Neural cell (in vitro differentiated cells): ENCODE results near the gene THEM4. TPM values are rescaled to one million over a fixed set of nuclear protein-coding genes. Genes with fewer than 3 reads are reported as not detected.

ENCODE experiments used
- H2AFZ ChIP-seq: fragments of 200-600, 300-800 bp; sonication (generic), shearing (Covaris generic); 2 replicates; pipeline ENCODE4 v1.6.0; 2014; ENCODE audit warnings: low read depth, mild to moderate bottlenecking, antibody characterized with exemption, low read length, moderate library complexity
- H3F3A ChIP-seq: fragments of 200-600 bp; shearing (Covaris generic); 2 replicates; pipeline ENCODE4 v1.6.1; 2016; ENCODE audit warnings: mild to moderate bottlenecking, moderate library complexity, mixed read lengths, antibody characterized with exemption, low read length; ENCODE audit not compliant: insufficient read depth, poor library complexity, severe bottlenecking
- H3K27ac ChIP-seq: fragments of 200-600, 300-800 bp; sonication (generic), shearing (Covaris generic); 2 replicates; pipeline ENCODE4 v1.5.1; 2014; ENCODE audit warnings: mild to moderate bottlenecking, low read length, moderate library complexity
- H3K27me3 ChIP-seq: fragments of 300-800, 200-600 bp; sonication (generic), shearing (Covaris generic); 2 replicates; pipeline ENCODE4 v1.6.0; 2014; ENCODE audit warnings: mild to moderate bottlenecking, low read depth, low read length, moderate library complexity; ENCODE audit not compliant: insufficient read depth
- H3K36me3 ChIP-seq: fragments of 300-800, 200-600 bp; sonication (generic), shearing (Covaris generic); 2 replicates; pipeline ENCODE4 v1.5.1; 2014; ENCODE audit warnings: mild to moderate bottlenecking, antibody characterized with exemption, low read length, moderate library complexity; ENCODE audit not compliant: insufficient read depth
- H3K4me2 ChIP-seq: fragments of 300-800, 200-600 bp; sonication (generic), shearing (Covaris generic); 2 replicates; pipeline ENCODE4 v1.6.0; 2014; ENCODE audit warnings: mild to moderate bottlenecking, low read length
- H3K4me3 ChIP-seq: fragments of 300-800, 200-600 bp; sonication (generic), shearing (Covaris generic); 2 replicates; pipeline ENCODE4 v1.5.1; 2014; ENCODE audit warnings: mild to moderate bottlenecking, low read length, moderate library complexity
- H3K79me2 ChIP-seq: fragments of 200-600 bp; shearing (Covaris generic); replicated peaks from 2 replicates; pipeline ENCODE4 v1.6.0; 2014; ENCODE audit warnings: mild to moderate bottlenecking, low read length, moderate library complexity; ENCODE audit not compliant: insufficient read depth
- H3K9ac ChIP-seq: fragments of 300-800, 200-600 bp; sonication (generic), shearing (Covaris generic); 2 replicates; pipeline ENCODE4 v1.6.1; 2016; ENCODE audit warnings: mild to moderate bottlenecking, low read length, mixed read lengths
- H3K9me2 ChIP-seq: fragments of 200-600 bp; shearing (Covaris generic); 2 replicates; pipeline ENCODE4 v1.6.1; 2016; ENCODE audit warnings: mild to moderate bottlenecking, low read length, mixed read lengths; ENCODE audit not compliant: insufficient read depth
- H3K9me3 ChIP-seq: fragments of 200-600, 300-800 bp; sonication (generic), shearing (Covaris generic); 2 replicates; pipeline ENCODE4 v1.6.1; 2016; ENCODE audit warnings: mild to moderate bottlenecking, mixed run types, low read length, moderate library complexity, mixed read lengths
- H4K20me1 ChIP-seq: fragments of 200-600 bp; shearing (Covaris generic); 2 replicates; pipeline ENCODE4 v1.6.1; 2016; ENCODE audit warnings: mild to moderate bottlenecking, mixed run types; ENCODE audit not compliant: insufficient read depth
- EP300 ChIP-seq: fragments of 450-650 bp; conservative IDR thresholded peaks from 2 replicates; pipeline ENCODE4 v1.6.1; 2014; ENCODE audit warnings: antibody characterized with exemption, mild to moderate bottlenecking, moderate library complexity; ENCODE audit not compliant: poor library complexity, severe bottlenecking
- EZH2 ChIP-seq: fragments of 200-600, 300-800 bp; shearing (Covaris generic), sonication (generic); IDR thresholded peaks from 2 replicates; pipeline ENCODE4 v1.6.1; 2014; ENCODE audit warnings: antibody characterized with exemption, low read length, borderline replicate concordance, mild to moderate bottlenecking; ENCODE audit not compliant: insufficient read depth, poor library complexity, severe bottlenecking
- MXI1 ChIP-seq: fragments of 450-650 bp; conservative IDR thresholded peaks from 2 replicates; pipeline ENCODE4 v1.6.1; 2014; ENCODE audit warnings: antibody characterized with exemption, mild to moderate bottlenecking; ENCODE audit not compliant: poor library complexity, severe bottlenecking
- POLR2AphosphoS5 ChIP-seq: IDR thresholded peaks from 2 replicates; pipeline ENCODE4 v1.6.1; 2012
- RAD21 ChIP-seq: fragments of 450-650 bp; conservative IDR thresholded peaks from 2 replicates; pipeline ENCODE4 v1.6.1; 2014; ENCODE audit warnings: antibody characterized with exemption, mild to moderate bottlenecking, moderate library complexity
- REST ChIP-seq: IDR thresholded peaks from 2 replicates; pipeline ENCODE4 v1.6.1; 2012; ENCODE audit warnings: borderline replicate concordance
- SMC3 ChIP-seq: fragments of 450-650 bp; conservative IDR thresholded peaks from 2 replicates; pipeline ENCODE4 v1.6.1; 2014; ENCODE audit warnings: antibody characterized with exemption, mild to moderate bottlenecking, moderate library complexity; ENCODE audit not compliant: poor library complexity
- TAF1 ChIP-seq: IDR thresholded peaks from 2 replicates; pipeline ENCODE4 v1.6.1; 2012; ENCODE audit warnings: low read depth
- polyA plus RNA-seq: library from polyadenylated mRNA; depleted of rRNA; stranded (reverse); fragments of >200 nt; gene quantifications from 2 replicates; pipeline ENCODE4 v1.2.3, GENCODE V29; 2014
- TF ChIP-seq, protein P1 (sequence below): fragments of 450-650 bp; IDR thresholded peaks from 2 replicates; pipeline ENCODE4 v1.5.1; 2014; ENCODE audit warnings: antibody characterized with exemption, mild to moderate bottlenecking, moderate library complexity; ENCODE audit not compliant: poor library complexity, severe bottlenecking

The THEM4 gene
- polyA plus RNA-seq, 1 donor from 2014 or later = 11.3 TPM

DNA sequence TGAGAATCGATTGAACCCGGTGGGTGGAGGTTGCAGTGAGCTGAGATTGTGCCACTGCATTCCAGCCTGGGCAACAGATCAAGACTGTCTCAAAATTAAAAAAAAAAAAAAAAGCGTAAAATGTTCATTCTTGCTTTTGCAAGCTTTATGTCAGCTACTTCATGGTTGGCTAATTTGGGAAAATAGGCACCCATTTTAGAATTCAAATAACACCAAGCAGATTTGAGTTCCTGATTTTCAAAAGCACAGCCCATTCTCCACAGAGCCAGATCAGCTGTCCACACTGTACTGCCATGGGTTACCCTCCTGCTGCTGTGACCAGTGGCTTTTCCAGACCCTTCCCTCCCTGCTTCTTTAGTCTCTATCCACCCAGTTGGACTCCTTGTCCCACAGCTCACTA, 60.2 kb downstream of the THEM4 start:
- Histone ChIP-seq H3F3A (no peaks in the 10 kb centered on the region), H3K27ac (no peak overlapping the region), H3K9ac (no peak overlapping the region), H3K4me3 (no peak overlapping the region), H3K4me2 (no peak overlapping the region), H2AFZ (no peak overlapping the region), H3K79me2 (no peaks in the 10 kb centered on the region), H3K9me3 (no peaks in the 10 kb centered on the region), H3K9me2 (no peaks in the 10 kb centered on the region), H3K27me3 (no peaks in the 10 kb centered on the region), H4K20me1 (no peaks in the 10 kb centered on the region), H3K36me3 (no peaks in the 10 kb centered on the region)
- TF ChIP-seq SMC3 (no peak), RAD21 (no peak)

- no peaks in the 10 kb centered on the region for H3K9me3 ChIP-seq
- H3F3A ChIP-seq = no peaks in the 10 kb centered on the region
- H3K27ac ChIP-seq = no peak overlapping the region
- no peak overlapping the region for H3K4me2 ChIP-seq
- no peak overlapping the region for H3K4me3 ChIP-seq
- no peak overlapping the region for H3K9ac ChIP-seq
- no peaks in the 10 kb centered on the region for H3K36me3 ChIP-seq
- no peaks in the 10 kb centered on the region for H3K27me3 ChIP-seq
- H3K9me2 ChIP-seq = no peaks in the 10 kb centered on the region
- TF ChIP-seq POLR2AphosphoS5 (no peak), MXI1 (no peak), SMC3 (no peak), EZH2 (no peak), REST (no peak), RAD21 (no peak), TAF1 (no peak), EP300 (no peak)
- TF ChIP-seq, protein P1, sequence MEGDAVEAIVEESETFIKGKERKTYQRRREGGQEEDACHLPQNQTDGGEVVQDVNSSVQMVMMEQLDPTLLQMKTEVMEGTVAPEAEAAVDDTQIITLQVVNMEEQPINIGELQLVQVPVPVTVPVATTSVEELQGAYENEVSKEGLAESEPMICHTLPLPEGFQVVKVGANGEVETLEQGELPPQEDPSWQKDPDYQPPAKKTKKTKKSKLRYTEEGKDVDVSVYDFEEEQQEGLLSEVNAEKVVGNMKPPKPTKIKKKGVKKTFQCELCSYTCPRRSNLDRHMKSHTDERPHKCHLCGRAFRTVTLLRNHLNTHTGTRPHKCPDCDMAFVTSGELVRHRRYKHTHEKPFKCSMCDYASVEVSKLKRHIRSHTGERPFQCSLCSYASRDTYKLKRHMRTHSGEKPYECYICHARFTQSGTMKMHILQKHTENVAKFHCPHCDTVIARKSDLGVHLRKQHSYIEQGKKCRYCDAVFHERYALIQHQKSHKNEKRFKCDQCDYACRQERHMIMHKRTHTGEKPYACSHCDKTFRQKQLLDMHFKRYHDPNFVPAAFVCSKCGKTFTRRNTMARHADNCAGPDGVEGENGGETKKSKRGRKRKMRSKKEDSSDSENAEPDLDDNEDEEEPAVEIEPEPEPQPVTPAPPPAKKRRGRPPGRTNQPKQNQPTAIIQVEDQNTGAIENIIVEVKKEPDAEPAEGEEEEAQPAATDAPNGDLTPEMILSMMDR = no peak
- H2AFZ ChIP-seq = no peak overlapping the region
- no peaks in the 10 kb centered on the region for H3K79me2 ChIP-seq
- H4K20me1 ChIP-seq = no peaks in the 10 kb centered on the region
Measured at GRCh38 chr1:151847867-151848596, 61.3 kb downstream of the THEM4 start.
